Transverse colon (tissue), 4 donors: Measurements from ENCODE around the gene L3MBTL4. TPM values are rescaled to one million over a fixed set of nuclear protein-coding genes. Genes with fewer than 3 reads are reported as not detected.

Source experiments
- DNase-seq: peaks from one replicate; pipeline ENCODE4 v3.0.0-alpha.2; 2019
- H3K27ac ChIP-seq, 4 donors: fragments of 200-600 bp; sonication (generic); 2 replicates each; pipeline ENCODE4 v1.5.1; 2016 to 2018; ENCODE audit warnings: inconsistent platforms in 4 of 4
- H3K27me3 ChIP-seq: fragments of 200-600 bp; sonication (generic); 2 replicates; pipeline ENCODE4 v1.5.1; 2017; ENCODE audit warnings: inconsistent platforms
- H3K36me3 ChIP-seq, 4 donors: fragments of 200-600 bp; sonication (generic); 2 replicates each; pipeline ENCODE4 v1.5.1; 2017 to 2019; ENCODE audit warnings: inconsistent platforms in 4 of 4
- H3K4me1 ChIP-seq, 4 donors: fragments of 200-600 bp; sonication (generic); 2 replicates each; pipeline ENCODE4 v1.5.1; 2017 to 2020; ENCODE audit warnings: inconsistent platforms in 4 of 4
- H3K4me3 ChIP-seq, 4 donors: fragments of 200-600 bp; sonication (generic); 1 replicate in 1 of 4; 2 replicates in 3 of 4; pipeline versions ENCODE4 v1.5.1 to v1.6.1; 2017 to 2019; ENCODE audit warnings: inconsistent platforms in 4 of 4
- H3K9me3 ChIP-seq, 2 donors: fragments of 200-600 bp; sonication (generic); 2 replicates each; pipeline ENCODE4 v1.5.1; 2017 to 2019; ENCODE audit warnings: inconsistent platforms in 2 of 2
- EP300 ChIP-seq: sonication (generic); formaldehyde crosslinking; IDR thresholded peaks from one replicate; pipeline ENCODE4 v1.6.1; 2017; ENCODE audit warnings: antibody characterized with exemption, low read depth
- POLR2A ChIP-seq: fragments of 450-650 bp; IDR thresholded peaks from one replicate; pipeline ENCODE4 v1.6.1; 2016; ENCODE audit warnings: antibody characterized with exemption, mild to moderate bottlenecking, moderate library complexity
- POLR2AphosphoS5 ChIP-seq, 3 donors: sonication (generic); formaldehyde crosslinking; IDR thresholded peaks; one replicate each; pipeline ENCODE4 v1.6.1; 2016; ENCODE audit warnings: antibody characterized with exemption in 3 of 3
- WGBS, 2 donors: methylation state at CpG; one replicate each; pipeline ENCODE4 v1.1.5; 2018; ENCODE audit warnings: low coverage in 1 of 2; 5-methylcytosine and 5-hydroxymethylcytosine counted together
- in situ Hi-C, 4 donors: fragments of 200-750 bp; cut with MboI; loops; one replicate each; pipeline versions ENCODE4 v1.15.0 to v1.15.1; 2017; ENCODE audit warnings: low sequenced_read_pairs in 3 of 4, low pct_ligation_motif_present in 1 of 4, low pct_unique_long_range_greater_than_20kb in 1 of 4
- intact Hi-C: fragments of 100-400 bp; cut with DNase I; formaldehyde crosslinking; loops from one replicate; pipeline ENCODE4 v1.15.1; 2023; ENCODE audit warnings: low total_unique reads
- total RNA-seq, 4 donors: library from RNA; depleted of rRNA; stranded (reverse); fragments of >200 nt; gene quantifications; one replicate each; pipeline ENCODE4 v1.1.0, GENCODE V29; 2016
- TF ChIP-seq, protein P1 (sequence below), 5 experiments: fragments of 200-600 bp in 3 of 5; fragments of 450-650 bp in 2 of 5; sonication (generic) in 3 of 5; IDR thresholded peaks; 1 replicate in 2 of 5; 2 replicates in 3 of 5; pipeline ENCODE4 v1.5.1; 2016 to 2017; ENCODE audit warnings: antibody characterized with exemption in 5 of 5, inconsistent platforms in 3 of 5, mild to moderate bottlenecking in 2 of 5, moderate library complexity in 1 of 5

Gene L3MBTL4
- total RNA-seq, 4 donors from 2014 or later = 0.20 to 4.9 (median 2.9) TPM

DNA sequence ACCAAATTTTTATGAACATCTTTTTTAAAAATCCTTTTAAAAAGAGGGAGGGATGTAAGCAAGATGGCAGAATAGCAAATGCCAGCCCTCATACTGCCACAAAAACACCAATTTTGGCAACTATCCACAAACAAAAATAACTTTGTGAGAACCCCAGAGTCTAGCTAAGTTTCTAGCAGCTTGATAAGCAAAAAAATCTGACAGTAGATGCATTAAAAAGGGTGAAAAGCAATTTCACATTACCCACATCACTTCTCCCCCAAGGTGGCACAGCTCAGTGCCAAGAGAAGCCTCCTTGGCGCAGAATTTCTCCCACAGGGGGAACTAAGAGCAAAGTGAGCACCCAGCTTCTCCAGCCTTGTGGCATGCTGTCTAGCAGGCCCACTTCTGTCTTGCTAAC is 74.6 kb downstream of the L3MBTL4 start:
- in situ Hi-C loops = no loop called here
- intact Hi-C loops = no loop called here

DNA sequence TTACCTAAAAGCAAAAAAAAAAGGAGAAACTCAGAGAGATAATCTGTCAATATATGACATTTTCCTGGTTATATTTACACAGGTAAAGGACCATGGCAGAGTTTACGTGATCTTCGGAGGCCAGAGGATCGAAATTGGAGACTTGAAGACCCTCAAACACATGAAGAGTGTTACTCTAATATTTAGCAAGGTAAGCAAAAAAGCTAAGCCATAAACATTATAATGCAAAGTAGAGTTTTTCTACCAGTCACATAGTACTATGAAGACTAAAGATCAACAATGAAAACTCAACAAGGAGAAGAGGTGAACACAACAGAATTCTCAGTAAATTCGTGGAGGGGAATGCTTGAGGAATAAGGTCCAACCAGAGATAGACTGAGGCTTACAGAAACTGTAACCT is 78.5 kb downstream of the L3MBTL4 start:
- Histone ChIP-seq H3K27me3 (no peaks in the 10 kb centered on the region), H3K9me3 (peaks cover 4% of the 10 kb centered on the region in 2 donors), H3K36me3 (no peaks in the 10 kb centered on the region), H3K27ac (no peak overlapping the region), H3K4me1 (no peaks in the 10 kb centered on the region), H3K4me3 (no peak overlapping the region)
- 80 to 87% methylated on average over 4 of the region's 4 CpGs for WGBS, 2 donors
- in situ Hi-C loops (loop anchor here in 1 of 4 donors (10.0 kb wide), 1 partner anchor 59 kb away; no protein-coding TSS in a partner anchor), intact Hi-C loops (no loop called here)
- DNase-seq = no peak
- TF ChIP-seq POLR2A (no peak), POLR2AphosphoS5 (IDR thresholded peaks at IDR 0.05) (no peak), EP300 (no peak)
- TF ChIP-seq, protein P1, sequence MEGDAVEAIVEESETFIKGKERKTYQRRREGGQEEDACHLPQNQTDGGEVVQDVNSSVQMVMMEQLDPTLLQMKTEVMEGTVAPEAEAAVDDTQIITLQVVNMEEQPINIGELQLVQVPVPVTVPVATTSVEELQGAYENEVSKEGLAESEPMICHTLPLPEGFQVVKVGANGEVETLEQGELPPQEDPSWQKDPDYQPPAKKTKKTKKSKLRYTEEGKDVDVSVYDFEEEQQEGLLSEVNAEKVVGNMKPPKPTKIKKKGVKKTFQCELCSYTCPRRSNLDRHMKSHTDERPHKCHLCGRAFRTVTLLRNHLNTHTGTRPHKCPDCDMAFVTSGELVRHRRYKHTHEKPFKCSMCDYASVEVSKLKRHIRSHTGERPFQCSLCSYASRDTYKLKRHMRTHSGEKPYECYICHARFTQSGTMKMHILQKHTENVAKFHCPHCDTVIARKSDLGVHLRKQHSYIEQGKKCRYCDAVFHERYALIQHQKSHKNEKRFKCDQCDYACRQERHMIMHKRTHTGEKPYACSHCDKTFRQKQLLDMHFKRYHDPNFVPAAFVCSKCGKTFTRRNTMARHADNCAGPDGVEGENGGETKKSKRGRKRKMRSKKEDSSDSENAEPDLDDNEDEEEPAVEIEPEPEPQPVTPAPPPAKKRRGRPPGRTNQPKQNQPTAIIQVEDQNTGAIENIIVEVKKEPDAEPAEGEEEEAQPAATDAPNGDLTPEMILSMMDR (IDR thresholded peaks at IDR 0.05) = no peak

More for the DNA sequence above, 74.6 kb downstream of the L3MBTL4 start:
- Histone ChIP-seq H3K4me3 (no peak overlapping the region), H3K36me3 (no peaks in the 10 kb centered on the region), H3K4me1 (no peaks in the 10 kb centered on the region), H3K27me3 (no peaks in the 10 kb centered on the region), H3K9me3 (peaks cover 11% of the 10 kb centered on the region in 2 donors), H3K27ac (no peak overlapping the region)
- TF ChIP-seq, protein P1 (IDR thresholded peaks at IDR 0.05) = no peak
- TF ChIP-seq POLR2AphosphoS5 (IDR thresholded peaks at IDR 0.05) = no peak
- no peak for TF ChIP-seq POLR2A
- DNase-seq = no peak
- 77% methylated on average over 1 of the region's 1 CpG; no CpG with 5 or more reads in 1 of the 2 donors for WGBS, 2 donors

DNA sequence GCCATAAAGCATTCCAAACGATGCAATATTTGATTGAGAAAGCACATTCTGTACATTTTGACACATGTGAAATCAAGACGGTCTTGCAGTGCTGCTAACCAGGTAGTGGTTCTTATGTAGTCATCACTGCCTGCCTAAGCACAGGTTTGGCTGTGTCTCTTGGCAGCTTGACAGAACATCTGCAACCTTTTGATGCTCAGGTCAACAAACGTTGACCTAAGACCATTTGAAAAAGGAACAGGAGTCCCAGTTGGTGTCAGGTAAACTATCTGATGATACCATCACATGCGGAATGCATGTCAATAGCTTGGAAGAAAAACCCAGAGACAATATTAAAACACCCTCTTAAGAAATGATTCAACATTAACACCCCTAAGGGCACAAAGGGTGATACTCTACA is 80.7 kb downstream of the L3MBTL4 start:
- in situ Hi-C loops = loop anchor here in 1 of 4 donors (10.0 kb wide), 1 partner anchor 61 kb away; no protein-coding TSS in a partner anchor
- DNase-seq = no peak
- H3K27ac ChIP-seq = no peak overlapping the region
- intact Hi-C loops = no loop called here
- TF ChIP-seq POLR2AphosphoS5 (IDR thresholded peaks at IDR 0.05) (no peak), EP300 (no peak), POLR2A (no peak)
- TF ChIP-seq, protein P1 (IDR thresholded peaks at IDR 0.05) = no peak
- no peak overlapping the region for H3K4me3 ChIP-seq
- no peaks in the 10 kb centered on the region for H3K36me3 ChIP-seq
- H3K4me1 ChIP-seq = no peaks in the 10 kb centered on the region
- WGBS, 2 donors = 67 to 84% methylated on average over 4 of the region's 4 CpGs
- H3K9me3 ChIP-seq = no peaks in the 10 kb centered on the region
- no peaks in the 10 kb centered on the region for H3K27me3 ChIP-seq

DNA sequence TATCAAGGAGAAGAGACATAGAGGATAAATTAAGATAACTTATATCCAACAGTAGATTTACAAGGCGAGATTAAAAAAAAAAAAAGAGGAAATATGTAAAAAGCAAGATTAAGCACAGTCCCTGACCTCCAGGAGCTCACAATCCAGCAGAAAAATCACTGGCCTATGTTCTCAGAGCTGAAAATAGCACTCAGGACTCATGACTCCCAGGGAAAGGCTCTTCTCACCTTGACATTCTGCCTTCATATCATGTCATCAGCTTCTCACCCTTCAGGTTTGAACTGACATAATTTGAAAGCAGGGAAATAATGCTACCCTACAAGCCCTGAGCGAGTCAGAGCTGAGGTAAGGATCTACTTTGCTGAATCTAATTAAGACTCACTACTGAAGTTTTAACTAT is 82.8 kb downstream of the L3MBTL4 start:
- no peaks in the 10 kb centered on the region for H3K36me3 ChIP-seq
- DNase-seq = no peak
- in situ Hi-C loops = loop anchor here in 1 of 4 donors (10.0 kb wide), 1 partner anchor 63 kb away; no protein-coding TSS in a partner anchor

More for the DNA sequence above, 82.8 kb downstream of the L3MBTL4 start:
- Histone ChIP-seq H3K4me1 (no peaks in the 10 kb centered on the region), H3K27ac (no peak overlapping the region), H3K9me3 (no peaks in the 10 kb centered on the region), H3K27me3 (no peaks in the 10 kb centered on the region), H3K4me3 (no peak overlapping the region)
- 81 to 90% methylated on average over 2 of the region's 2 CpGs for WGBS, 2 donors
- no peak for TF ChIP-seq EP300
- no peak for TF ChIP-seq POLR2AphosphoS5 (IDR thresholded peaks at IDR 0.05)
- no peak for TF ChIP-seq POLR2A
- TF ChIP-seq, protein P1 (IDR thresholded peaks at IDR 0.05) = no peak
- intact Hi-C loops = no loop called here
